Measurements from ENCODE around the gene VIPR2.

DNA sequence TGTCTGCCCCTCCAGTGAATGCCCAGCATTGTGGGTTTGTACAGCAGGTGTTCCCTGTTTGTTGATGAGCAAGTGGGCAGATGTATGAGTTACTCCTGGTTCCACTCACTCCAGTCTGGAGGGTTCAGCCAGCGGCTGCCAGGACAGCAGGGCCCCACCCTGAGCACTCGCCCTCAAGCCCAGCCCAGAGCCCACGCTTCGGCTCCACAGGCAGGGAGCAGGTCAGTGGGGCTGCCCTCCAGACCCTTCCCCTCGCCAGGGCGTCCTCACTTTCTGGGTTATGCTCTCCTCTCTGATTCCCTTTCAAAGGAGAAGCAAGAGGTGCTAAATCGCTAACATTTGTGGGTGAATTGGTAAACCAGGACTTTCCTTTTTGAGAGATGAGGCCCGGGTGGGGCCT lies 4.8 kb upstream of the VIPR2 start:
- TF ChIP-seq CSRNP3 (CRISPR knock-in tag; IDR thresholded peaks at IDR 0.05) (no peak), ISL1 (CRISPR knock-in tag; IDR thresholded peaks at IDR 0.05) (no peak), ESRRG (CRISPR knock-in tag; IDR thresholded peaks at IDR 0.05) (no peak)
